Neural cell (in vitro differentiated cells): ENCODE measurements around the gene SPOCD1. TPM values are rescaled to one million over a fixed set of nuclear protein-coding genes. Genes with fewer than 3 reads are reported as not detected.

ENCODE experiments used
- H2AFZ ChIP-seq: fragments of 200-600, 300-800 bp; sonication (generic), shearing (Covaris generic); 2 replicates; pipeline ENCODE4 v1.6.0; 2014; ENCODE audit warnings: low read depth, mild to moderate bottlenecking, antibody characterized with exemption, low read length, moderate library complexity
- H3F3A ChIP-seq: fragments of 200-600 bp; shearing (Covaris generic); 2 replicates; pipeline ENCODE4 v1.6.1; 2016; ENCODE audit warnings: mild to moderate bottlenecking, moderate library complexity, mixed read lengths, antibody characterized with exemption, low read length; ENCODE audit not compliant: insufficient read depth, poor library complexity, severe bottlenecking
- H3K27ac ChIP-seq: fragments of 200-600, 300-800 bp; sonication (generic), shearing (Covaris generic); 2 replicates; pipeline ENCODE4 v1.5.1; 2014; ENCODE audit warnings: mild to moderate bottlenecking, low read length, moderate library complexity
- H3K27me3 ChIP-seq: fragments of 300-800, 200-600 bp; sonication (generic), shearing (Covaris generic); 2 replicates; pipeline ENCODE4 v1.6.0; 2014; ENCODE audit warnings: mild to moderate bottlenecking, low read depth, low read length, moderate library complexity; ENCODE audit not compliant: insufficient read depth
- H3K36me3 ChIP-seq: fragments of 300-800, 200-600 bp; sonication (generic), shearing (Covaris generic); 2 replicates; pipeline ENCODE4 v1.5.1; 2014; ENCODE audit warnings: mild to moderate bottlenecking, antibody characterized with exemption, low read length, moderate library complexity; ENCODE audit not compliant: insufficient read depth
- H3K4me2 ChIP-seq: fragments of 300-800, 200-600 bp; sonication (generic), shearing (Covaris generic); 2 replicates; pipeline ENCODE4 v1.6.0; 2014; ENCODE audit warnings: mild to moderate bottlenecking, low read length
- H3K4me3 ChIP-seq: fragments of 300-800, 200-600 bp; sonication (generic), shearing (Covaris generic); 2 replicates; pipeline ENCODE4 v1.5.1; 2014; ENCODE audit warnings: mild to moderate bottlenecking, low read length, moderate library complexity
- H3K79me2 ChIP-seq: fragments of 200-600 bp; shearing (Covaris generic); replicated peaks from 2 replicates; pipeline ENCODE4 v1.6.0; 2014; ENCODE audit warnings: mild to moderate bottlenecking, low read length, moderate library complexity; ENCODE audit not compliant: insufficient read depth
- H3K9ac ChIP-seq: fragments of 300-800, 200-600 bp; sonication (generic), shearing (Covaris generic); 2 replicates; pipeline ENCODE4 v1.6.1; 2016; ENCODE audit warnings: mild to moderate bottlenecking, low read length, mixed read lengths
- H3K9me2 ChIP-seq: fragments of 200-600 bp; shearing (Covaris generic); 2 replicates; pipeline ENCODE4 v1.6.1; 2016; ENCODE audit warnings: mild to moderate bottlenecking, low read length, mixed read lengths; ENCODE audit not compliant: insufficient read depth
- H3K9me3 ChIP-seq: fragments of 200-600, 300-800 bp; sonication (generic), shearing (Covaris generic); 2 replicates; pipeline ENCODE4 v1.6.1; 2016; ENCODE audit warnings: mild to moderate bottlenecking, mixed run types, low read length, moderate library complexity, mixed read lengths
- H4K20me1 ChIP-seq: fragments of 200-600 bp; shearing (Covaris generic); 2 replicates; pipeline ENCODE4 v1.6.1; 2016; ENCODE audit warnings: mild to moderate bottlenecking, mixed run types; ENCODE audit not compliant: insufficient read depth
- CTCF ChIP-seq: fragments of 450-650 bp; IDR thresholded peaks from 2 replicates; pipeline ENCODE4 v1.5.1; 2014; ENCODE audit warnings: antibody characterized with exemption, mild to moderate bottlenecking, moderate library complexity; ENCODE audit not compliant: poor library complexity, severe bottlenecking
- EZH2 ChIP-seq: fragments of 200-600, 300-800 bp; shearing (Covaris generic), sonication (generic); IDR thresholded peaks from 2 replicates; pipeline ENCODE4 v1.6.1; 2014; ENCODE audit warnings: antibody characterized with exemption, low read length, borderline replicate concordance, mild to moderate bottlenecking; ENCODE audit not compliant: insufficient read depth, poor library complexity, severe bottlenecking
- MXI1 ChIP-seq: fragments of 450-650 bp; conservative IDR thresholded peaks from 2 replicates; pipeline ENCODE4 v1.6.1; 2014; ENCODE audit warnings: antibody characterized with exemption, mild to moderate bottlenecking; ENCODE audit not compliant: poor library complexity, severe bottlenecking
- POLR2AphosphoS5 ChIP-seq: IDR thresholded peaks from 2 replicates; pipeline ENCODE4 v1.6.1; 2012
- SMC3 ChIP-seq: fragments of 450-650 bp; conservative IDR thresholded peaks from 2 replicates; pipeline ENCODE4 v1.6.1; 2014; ENCODE audit warnings: antibody characterized with exemption, mild to moderate bottlenecking, moderate library complexity; ENCODE audit not compliant: poor library complexity
- polyA plus RNA-seq: library from polyadenylated mRNA; depleted of rRNA; stranded (reverse); fragments of >200 nt; gene quantifications from 2 replicates; pipeline ENCODE4 v1.2.3, GENCODE V29; 2014
- small RNA-seq, 3 experiments: library from RNA; depleted of rRNA; stranded (forward); fragments of <200 nt; gene quantifications; one replicate each; pipeline ENCODE3, GENCODE V24; 2012

The SPOCD1 gene
- polyA plus RNA-seq, 1 donor from 2014 or later, result not detected

- no peak overlapping the region for H2AFZ ChIP-seq
- no peaks in the 10 kb centered on the region for H3K27me3 ChIP-seq
- no peaks in the 10 kb centered on the region for H3K79me2 ChIP-seq
- H3K9me3 ChIP-seq, result no peaks in the 10 kb centered on the region
- H4K20me1 ChIP-seq, result no peaks in the 10 kb centered on the region
- no peaks in the 10 kb centered on the region for H3K9me2 ChIP-seq
- no peak overlapping the region for H3K9ac ChIP-seq
- TF ChIP-seq CTCF (no peak), MXI1 (no peak), POLR2AphosphoS5 (no peak), EZH2 (no peak), SMC3 (no peak)
- no peak overlapping the region for H3K4me2 ChIP-seq
- no peak overlapping the region for H3K4me3 ChIP-seq
- H3F3A ChIP-seq, result no peaks in the 10 kb centered on the region
- H3K36me3 ChIP-seq, result no peaks in the 10 kb centered on the region
- H3K27ac ChIP-seq, result no peak overlapping the region
Measured at GRCh38 chr1:31742462-31743212, 73.2 kb downstream of the SPOCD1 start.

Small RNA genes lying within 50 kb of the gene (small RNA-seq; reads per million reads assigned to genes)
- gene MIR4254, result 3.9 to 7.4 (median 4.6) reads per million in 3 experiments

Other genes starting within 250 kb of the SPOCD1 start
- gene TINAGL1, start 239.5 kb downstream of the SPOCD1 start, polyA plus RNA-seq, result 1.0 TPM in 1 of 2 replicates, not detected in the other
- 0.34 and 0.37 TPM in 2 replicates for gene HCRTR1, start 198.3 kb downstream of the SPOCD1 start, polyA plus RNA-seq
- gene PEF1, start 171.1 kb downstream of the SPOCD1 start, polyA plus RNA-seq, result 48.2 and 51.1 TPM in 2 replicates
- 3.4 and 4.4 TPM in 2 replicates for gene COL16A1, start 112.0 kb downstream of the SPOCD1 start, polyA plus RNA-seq
- gene ADGRB2, start 51.7 kb downstream of the SPOCD1 start, polyA plus RNA-seq, result 45.0 and 51.8 TPM in 2 replicates
- gene PTP4A2, start 122.3 kb upstream of the SPOCD1 start, polyA plus RNA-seq, result 177 and 250 TPM in 2 replicates
- gene KHDRBS1, start 197.8 kb upstream of the SPOCD1 start, polyA plus RNA-seq, result 210 and 214 TPM in 2 replicates